GM21576 (cell line): ENCODE results near the gene GLB1L2.

Source experiments
- ATAC-seq: cut with Tn5 transposase; IDR thresholded peaks from one replicate; pipeline ENCODE4 v1.9.1; 2021; ENCODE audit warnings: mild to moderate bottlenecking, moderate library complexity; ENCODE audit not compliant: unreplicated experiment

Gene GLB1L2

DNA sequence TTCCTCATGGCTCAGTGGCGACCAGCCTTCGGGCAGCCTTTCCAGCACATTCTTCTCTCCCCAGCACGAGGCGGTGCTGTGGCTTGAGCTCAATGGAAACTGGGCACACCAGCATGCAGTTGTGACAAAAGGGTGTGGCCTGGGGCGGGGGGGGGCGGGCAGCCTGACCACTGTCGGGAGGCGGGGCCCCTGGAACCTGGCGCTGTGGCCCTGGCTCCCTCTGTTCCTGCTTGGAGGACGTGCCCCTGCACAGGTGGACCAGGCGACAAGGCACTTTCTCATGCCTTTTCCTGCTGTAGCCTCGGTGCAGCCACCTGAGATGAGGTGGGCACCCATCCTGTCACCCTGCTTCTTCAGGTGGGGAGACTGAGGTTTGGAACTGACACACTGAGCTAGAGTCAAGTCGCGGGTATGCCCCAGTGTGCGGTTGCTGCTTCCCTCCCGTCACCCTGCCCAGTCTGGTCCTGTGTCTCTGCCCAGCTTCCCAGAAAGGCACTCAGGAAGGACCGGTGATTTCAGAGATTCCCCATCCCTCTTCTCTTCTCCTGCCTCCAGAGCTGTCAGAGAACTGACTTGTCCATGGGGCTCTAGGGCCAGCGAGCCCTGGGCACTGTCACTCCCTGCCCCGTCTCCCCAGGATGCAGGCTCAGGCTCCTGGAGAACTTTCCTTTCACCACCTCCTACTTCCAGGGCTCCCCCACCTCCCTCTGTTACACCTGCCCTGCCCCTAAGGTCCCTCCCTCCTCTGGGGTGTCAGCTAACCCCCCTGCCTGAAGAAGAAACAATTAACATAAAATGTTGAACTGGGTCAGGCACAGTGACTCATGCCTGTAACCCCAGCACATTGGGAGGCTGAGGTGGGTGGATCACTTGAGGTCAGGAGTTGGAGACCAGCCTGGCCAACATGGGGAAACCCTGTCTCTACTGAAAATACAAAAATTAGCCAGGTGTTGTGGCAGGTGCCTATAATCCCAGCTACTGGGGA, 70.3 kb downstream of the GLB1L2 start:
- no peak for ATAC-seq

DNA sequence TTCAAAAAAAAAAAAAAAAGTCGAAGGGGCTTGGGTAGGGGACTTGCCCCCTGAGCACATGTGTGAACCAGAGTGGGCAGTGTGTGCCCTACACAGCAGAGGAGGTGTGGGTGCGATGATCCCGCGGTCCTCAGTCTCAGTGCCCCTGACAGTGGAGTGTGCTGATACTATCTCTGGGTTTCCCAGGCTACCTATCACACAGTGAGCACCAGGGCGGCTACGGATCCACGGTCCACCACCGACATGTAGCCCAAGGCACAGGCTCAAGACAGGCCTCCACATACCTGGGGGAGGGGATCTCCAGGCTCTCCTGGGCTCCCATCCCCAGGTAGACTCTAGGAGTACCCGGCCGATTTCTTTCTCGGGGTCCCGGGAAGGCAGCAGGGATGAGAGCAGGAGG, 71.1 kb downstream of the GLB1L2 start:
- no peak for ATAC-seq

DNA sequence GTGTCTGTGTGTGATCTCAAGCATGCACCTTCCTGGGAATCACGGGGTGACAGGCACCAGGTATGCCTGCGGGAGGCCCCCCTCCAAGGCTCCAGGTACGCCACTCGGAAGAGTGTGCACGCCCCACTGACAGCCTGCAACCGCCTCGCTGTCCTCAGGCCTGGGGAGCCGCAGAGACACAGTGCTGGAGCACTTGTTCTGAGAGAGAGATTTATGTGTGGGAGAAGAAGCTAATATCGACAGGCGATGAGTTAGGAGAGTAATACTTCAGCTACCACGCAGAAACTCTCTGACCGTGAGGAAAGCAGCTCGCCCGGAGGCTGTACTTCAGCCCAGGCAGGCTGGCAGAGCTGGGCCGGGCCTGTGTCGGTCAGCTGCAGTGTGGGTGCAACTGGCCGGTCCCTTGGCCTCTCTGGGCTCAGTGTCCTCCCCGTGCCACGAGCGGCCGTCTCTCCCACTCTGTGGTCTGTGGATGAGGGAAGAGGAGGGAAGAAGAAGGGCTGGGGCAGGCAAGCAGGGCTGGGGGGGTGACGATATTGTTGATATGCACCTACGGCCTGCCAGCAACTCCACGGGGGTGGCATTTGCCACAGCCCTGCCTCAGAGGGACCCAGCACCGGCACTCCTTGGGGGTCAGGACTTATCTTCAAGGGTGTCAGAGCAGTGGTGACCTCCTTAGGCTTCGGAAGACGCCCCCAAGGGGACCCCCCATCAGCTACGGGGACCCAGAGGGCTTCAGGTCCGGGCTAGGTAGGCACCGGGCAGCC, 73.0 kb downstream of the GLB1L2 start:
- no peak for ATAC-seq

DNA sequence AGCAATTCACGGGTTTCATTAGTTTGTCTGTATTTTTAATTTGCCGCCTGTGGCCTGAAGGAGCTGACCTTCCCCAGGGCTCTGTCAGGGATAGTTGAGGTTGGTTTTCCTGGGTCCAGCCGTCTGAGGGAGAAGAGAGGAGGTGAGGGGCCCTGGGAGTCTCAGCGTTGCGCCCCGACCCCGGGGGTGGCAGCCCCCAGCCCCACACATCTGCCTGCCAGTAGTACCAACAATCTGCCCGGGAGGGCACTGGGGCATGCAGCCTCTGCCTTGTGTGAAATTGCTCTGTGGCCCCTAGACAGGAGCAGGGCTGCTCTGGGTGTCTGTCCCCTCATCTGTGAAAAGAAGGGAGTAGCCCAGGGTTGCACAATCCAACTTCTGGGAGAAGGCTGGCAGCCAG, 73.6 kb downstream of the GLB1L2 start:
- no peak for ATAC-seq

DNA sequence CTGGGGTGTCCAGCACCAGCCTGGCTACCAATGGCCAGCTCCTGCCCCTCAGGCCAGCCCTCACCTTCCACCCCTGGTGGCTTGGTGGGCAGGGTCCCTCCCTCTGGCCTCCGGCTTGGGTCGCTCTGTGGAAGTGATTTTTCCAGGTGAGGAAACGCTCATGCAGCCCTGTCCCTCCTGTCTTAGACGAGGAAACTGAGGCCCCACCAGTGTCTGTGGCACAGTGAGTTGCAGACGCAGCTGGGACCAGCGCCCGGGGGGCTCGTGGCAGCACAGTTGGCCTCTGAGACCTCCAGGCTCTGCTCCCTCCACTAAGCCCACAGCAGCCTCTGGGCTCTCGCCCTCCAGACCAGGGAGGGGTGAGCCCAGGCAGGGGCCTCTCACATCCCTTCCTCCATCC, 74.1 kb downstream of the GLB1L2 start:
- ATAC-seq, result no peak

DNA sequence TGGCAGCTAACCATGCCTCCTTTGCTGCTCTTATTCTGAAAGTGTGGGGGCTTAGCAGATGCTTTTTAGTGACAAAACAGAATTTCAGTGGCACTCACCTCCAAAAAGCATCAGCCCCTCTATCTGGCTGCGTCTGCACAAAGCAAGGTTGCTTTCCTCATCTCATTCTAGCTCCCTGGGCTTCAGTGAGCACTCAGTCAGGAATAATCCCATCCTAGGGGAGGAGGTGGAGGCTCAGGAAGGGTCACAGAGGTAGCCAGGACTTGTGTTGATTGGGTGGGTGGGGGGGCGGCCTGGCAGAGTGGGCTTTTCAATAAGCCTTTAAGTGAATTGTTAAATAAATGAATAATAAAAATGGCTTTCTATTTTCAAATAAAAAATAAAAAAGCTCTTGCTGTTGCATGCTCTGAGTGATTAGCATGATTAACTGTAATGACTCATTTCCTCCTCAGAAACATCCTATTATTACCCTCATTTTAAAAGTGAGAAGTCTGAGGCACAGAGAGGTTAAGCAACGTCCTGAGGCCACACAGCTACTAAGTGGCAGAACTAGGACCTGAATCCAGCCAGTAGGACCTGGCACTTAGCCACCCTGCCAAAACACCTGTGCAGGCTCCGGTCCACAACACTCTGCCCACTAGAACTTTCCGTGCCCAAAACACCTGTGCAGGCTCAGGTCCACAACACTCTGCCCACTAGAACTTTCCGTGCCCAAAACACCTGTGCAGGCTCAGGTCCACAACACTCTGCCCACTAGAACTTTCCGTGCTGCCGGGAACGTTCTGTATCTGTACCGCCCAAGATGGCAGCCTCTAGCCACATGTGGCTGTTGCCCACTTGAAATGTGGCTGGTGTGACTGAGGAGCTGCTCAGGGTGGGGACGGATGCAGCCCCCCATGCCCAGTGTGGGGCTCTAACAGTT, 74.7 kb downstream of the GLB1L2 start:
- ATAC-seq, result no peak

DNA sequence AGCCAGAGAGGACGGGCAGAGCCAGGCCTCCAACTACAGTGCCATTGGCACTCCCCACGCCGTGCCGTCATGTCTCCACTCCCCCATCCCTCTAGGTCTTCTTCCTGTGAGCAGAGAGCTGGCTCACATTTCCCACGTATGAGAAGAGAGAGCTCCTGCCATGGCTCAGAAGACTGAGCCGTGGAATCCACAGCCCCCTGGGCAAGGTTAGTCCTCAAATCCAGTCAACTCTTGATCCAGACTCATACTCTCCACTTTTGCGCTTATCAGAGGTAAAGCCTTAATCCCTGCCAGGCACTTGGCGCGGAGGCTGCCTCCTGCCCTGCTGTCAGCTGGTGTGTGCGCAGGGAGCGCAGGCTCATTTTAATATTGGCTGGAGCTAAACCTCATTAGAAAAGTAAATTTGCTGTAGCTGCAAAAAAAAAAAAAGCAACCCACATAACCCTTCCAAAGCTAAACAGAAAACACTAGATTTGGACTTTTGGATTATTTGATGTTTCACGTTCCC, 75.6 kb downstream of the GLB1L2 start:
- ATAC-seq, result no peak

DNA sequence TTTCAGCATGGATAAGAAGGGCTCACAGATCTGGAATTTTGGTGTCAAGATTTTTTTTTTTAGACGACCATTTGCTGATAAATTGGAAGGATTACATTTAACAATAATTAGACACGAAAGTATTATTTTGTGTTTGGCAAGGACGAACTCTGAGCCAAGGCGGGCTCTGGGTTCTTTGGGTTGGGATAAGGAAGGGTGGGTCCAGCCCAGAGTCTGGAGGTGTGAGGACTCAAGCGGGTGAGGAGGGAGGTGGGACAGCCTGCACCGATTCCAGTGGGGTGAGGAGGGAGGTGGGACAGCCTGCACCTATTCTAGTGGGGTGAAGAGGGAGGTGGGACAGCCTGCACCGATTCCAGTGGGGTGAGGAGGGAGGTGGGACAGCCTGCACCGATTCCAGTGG, 76.1 kb downstream of the GLB1L2 start:
- ATAC-seq, result no peak

DNA sequence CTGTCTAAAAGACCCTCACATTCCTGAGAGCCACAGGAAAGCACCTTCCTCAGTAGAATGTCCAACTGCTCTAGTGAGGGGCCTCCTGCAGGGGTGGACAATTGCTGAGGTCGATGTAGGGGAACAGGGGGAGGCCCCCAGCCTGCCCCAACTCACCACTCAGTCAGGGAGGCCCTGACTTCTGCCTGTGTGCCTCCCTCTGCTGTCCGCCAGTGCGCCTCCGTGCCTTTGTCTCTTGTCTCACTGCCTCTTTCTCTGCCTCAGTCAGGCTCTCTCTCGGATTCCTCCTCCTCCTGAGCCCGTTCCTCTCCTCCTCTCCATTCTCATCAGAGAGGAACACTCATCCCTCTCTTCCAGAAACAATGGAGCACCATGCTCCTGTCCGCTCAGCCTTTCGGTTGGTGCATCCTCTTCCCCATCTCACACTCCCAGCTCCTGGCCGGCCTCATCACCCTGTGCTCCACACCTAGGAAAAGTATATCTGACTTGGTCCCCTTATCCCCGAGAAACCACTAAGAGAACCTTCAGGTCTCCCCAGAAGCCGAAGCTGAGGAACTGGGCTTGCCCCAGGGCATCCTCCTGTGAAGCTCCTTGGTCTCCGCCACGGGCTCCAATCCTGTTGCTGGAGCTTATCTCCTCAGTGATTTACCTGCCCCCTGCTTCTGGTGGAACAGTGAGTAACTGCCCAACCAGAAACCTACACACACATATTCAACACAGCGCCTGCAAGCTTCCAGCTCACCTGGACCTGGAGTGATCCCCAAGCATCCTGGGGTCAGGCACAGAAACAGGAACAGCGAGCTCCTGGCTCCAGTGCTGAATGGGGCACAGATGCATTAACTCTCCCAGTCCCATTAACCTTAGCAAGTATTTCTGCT, 78.0 kb downstream of the GLB1L2 start:
- ATAC-seq, result no peak

DNA sequence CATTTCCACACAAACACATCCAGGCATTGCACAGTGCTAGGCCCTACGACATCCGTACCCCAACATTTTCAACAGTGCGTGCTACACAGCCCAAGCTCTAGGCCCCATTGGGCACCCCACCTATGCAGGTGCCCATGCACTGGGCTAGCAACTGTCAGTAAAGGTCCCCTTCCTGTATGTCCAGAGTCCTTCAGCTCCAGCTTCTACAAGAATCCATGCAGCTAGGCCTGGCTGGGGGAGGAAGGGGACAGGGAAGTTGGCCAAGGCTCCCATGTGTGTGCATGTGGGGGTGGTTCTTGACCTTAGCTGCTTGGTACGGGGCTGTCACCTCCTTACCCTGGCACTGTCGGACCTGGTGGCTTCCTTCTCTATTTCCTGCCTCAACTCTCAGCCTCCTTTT, 79.0 kb downstream of the GLB1L2 start:
- no peak for ATAC-seq

DNA sequence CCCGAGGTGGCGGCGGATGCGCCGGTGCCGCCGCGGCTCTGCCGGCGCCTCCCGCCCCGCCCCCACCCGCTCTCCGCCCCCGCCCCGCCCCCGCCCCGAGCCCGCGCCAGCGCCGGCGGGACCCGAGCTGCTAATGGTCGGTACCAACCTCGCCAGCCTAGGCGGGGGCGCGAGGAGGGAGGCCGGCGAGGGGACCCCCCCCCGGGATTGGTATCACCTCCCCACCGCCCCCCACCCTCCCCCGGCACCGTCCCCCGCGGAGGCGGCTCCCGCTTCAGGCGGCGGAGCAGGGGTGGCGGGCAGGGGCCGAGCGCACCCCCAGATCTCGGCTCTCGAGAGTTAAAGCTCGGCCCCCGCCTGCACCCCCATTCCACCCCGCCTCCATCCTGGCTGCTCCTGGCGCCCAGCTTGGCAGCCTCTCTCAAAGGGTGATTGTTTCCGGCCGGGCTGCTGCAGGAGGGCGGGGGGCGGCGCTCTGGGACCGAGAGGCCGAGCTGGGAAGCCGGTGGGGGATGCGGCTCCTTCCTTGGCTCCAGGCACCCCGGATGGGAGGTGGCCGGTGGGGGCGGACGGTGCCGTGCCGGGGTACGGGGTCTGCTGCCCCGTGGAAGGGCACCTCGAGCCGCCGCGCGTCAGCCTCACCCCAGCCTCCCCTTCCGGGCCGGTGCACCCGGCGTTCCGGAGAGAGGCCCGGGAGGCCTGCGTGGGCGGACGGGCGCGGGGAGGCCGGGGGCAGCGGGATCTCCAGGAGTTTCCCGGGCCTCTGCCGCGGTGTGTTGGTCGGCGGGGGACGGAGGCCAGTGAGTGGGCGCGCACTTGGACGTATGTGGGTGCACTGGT, 80.6 kb downstream of the GLB1L2 start, which contains the start of gene B3GAT1:
TSS of gene B3GAT1 (minus strand) at position 40 of the 840 bp plus-strand sequence. CDS start 24,583 bp downstream, outside the sequence.
- ATAC-seq, result no peak

DNA sequence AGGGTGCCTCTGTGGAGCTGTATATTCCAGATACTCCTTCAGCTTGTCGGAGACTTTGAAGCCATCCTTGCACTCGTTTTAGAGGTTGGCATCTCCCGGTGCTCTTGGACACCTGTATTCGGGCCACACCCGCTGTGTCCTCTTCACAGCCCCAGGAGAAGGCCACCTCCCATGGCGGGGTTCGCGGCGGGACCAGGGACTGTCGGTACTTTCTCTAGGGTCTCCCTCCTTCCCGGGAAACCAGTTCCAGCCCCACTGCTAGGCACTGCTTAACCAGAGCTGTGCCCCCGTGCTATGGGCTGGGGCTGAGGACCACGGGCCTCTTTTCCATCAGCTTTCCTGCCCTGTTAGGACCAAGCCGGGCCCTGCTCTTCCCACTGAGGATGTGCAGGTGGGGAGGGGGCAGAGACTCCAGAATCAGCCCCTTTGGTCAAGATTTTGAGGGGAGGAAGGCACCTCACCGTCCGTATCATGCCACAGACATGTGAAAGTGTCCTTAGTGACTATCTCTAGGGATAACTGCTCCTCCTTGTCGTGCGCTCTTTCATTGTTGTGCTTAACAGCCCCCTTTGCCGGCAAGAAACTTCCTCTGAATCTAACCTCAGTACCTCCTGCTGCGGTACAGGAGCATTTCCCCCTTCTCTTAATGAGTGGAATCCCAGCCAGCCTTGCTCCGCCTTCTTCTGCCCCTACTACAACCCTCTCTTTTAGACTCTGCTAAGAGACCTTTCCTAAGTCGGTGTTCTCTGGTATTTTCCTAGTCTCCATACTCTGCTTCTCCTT, 81.4 kb downstream of the GLB1L2 start:
- no peak for ATAC-seq

DNA sequence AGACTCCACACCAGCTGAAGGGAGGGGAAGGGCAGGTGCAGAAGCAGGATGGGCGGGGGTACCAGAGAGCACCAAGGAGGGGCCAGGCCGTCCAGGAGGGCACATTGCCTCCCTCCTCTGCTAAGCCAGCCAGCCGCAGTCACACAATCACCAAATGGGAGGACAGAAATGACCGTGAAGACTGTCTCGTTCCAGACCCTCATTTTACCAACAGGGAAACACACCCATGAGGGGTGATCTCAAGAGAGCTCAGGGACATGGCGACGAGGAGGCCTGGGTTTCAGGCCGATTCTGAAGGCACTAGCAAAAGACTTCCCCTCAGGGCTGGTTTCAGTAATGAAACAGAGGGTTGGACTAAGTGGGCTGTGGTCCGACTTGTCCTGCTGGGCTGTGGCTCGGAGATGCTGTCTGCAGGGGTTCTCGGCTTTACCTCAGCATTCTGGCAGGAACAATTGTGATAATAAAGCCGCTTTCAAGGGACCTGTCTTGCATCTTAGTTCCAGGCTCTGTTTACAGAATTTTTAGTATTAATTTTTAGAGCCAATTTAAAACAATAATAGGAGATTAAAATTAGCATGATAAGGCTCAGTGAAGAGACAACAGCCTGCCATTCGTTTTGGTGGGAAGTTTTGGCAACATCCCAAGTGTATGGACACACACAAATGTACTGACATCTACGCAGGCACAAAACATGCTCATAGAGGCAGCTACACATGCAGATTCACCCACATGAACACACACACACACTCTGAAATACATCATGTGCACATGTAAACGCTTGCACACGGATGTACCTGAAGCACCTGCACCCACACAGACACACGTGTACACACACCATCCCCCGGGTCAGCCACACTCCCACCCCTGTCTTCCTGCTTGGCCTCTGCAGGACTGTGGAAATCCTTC, 82.3 kb downstream of the GLB1L2 start:
- no peak for ATAC-seq

DNA sequence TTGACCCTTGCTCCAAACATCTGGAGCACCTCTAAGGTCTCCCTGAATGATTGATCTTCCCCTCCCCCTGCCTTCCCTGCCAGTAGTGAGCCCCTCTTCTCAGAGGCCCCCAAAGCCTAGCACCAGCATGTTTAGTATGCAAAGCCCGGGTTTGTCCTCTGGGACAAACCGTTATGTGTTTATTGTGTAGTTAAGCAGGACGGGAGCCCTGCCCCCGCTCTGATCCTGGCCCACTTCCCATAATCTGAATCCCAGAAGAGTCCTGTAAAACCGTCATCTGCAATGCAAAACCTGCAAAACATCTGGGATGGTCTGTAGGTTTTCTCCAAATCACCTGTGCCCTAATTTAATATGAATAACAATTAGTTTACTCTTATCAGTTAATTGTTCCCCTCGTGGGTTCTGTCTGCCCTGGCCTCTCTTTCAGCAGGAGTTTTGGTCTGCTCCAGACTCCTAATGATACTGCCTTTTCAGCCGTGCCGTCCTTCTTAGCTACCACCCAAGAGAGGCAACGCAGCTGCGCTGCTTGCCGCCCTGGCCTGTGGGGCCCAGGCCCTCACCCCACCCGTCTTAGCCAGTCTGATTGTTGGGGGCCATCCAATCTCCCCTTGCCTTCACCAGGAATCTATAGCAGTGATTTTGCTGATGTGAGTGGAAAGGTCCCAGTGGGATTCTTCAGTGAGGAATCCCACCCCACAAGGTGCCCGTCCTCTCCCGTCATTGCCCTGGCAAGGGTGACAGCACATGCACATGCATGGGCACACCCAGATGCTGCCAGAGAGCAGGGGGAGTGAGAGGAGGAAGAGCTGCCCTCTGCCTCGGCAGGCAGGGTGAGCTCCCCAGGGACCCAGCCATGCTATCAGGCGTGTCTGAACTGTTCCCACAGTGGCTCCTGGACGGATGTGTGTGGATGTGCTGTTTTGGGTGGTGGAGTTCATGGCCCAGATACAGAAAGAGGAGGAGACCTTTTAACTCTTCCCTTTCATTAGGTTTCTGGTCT, 83.3 kb downstream of the GLB1L2 start:
- ATAC-seq, result no peak

DNA sequence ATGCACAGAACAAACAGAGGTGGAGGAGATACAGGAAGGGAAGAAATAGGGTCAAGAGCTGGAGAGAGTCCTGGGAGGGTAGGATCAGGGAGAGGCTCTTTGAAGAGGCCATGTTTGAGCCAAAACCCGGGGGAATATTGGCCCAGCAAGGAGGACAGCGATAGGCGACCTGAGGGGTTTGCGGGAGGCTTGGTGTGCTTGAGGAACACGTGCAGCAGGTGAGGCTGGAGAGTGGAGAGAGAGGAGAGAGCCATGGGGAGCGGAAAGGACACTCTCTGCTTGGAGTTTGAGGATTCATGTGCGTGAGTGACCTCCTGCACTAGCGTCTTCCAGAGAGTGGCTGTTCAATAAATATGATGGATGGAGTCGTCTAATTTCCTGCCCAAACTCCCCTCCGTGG, 84.9 kb downstream of the GLB1L2 start:
- ATAC-seq, result no peak
